Natural killer cell treated with Interleukin-12 subunit alpha and Interleukin-12 subunit beta and Interleukin-15 and Interleukin-18, amount 100 ng/mL, for 72 hours (primary cell): Measurements from ENCODE around the gene HMGXB3. TPM values are rescaled to one million over a fixed set of nuclear protein-coding genes. Genes with fewer than 3 reads are reported as not detected.
A peak's percentile ranks its signal among the peaks of the same experiment; 100 is the strongest.

Experiments used
- ATAC-seq, 2 donors: fragments of 150-1000 bp; cut with Tn5 transposase in 1 of 2; sonication (Bioruptor Pico), chemical (Tn5 transposase) in 1 of 2; 2 replicates each; pipeline ENCODE4 v1.10.0; 2021
- DNase-seq: peaks from one replicate; pipeline ENCODE4 v3.0.0; 2022; ENCODE audit warnings: low spot score
- H3K27ac Mint-ChIP-seq, 2 donors: 1 replicate in 1 of 2; 2 replicates in 1 of 2; pipeline ENCODE4 v1.8.0; 2022; ENCODE audit warnings: mixed read lengths in 2 of 2, mild to moderate bottlenecking in 1 of 2, moderate library complexity in 1 of 2
- H3K27me3 Mint-ChIP-seq, 2 donors: 1 replicate in 1 of 2; 2 replicates in 1 of 2; pipeline ENCODE4 v1.8.0; 2022; ENCODE audit warnings: mixed read lengths in 2 of 2
- H3K36me3 Mint-ChIP-seq: one replicate; pipeline ENCODE4 v1.8.0; 2022; ENCODE audit warnings: mixed read lengths
- H3K4me1 Mint-ChIP-seq, 2 donors: 1 replicate in 1 of 2; 2 replicates in 1 of 2; pipeline ENCODE4 v1.8.0; 2022; ENCODE audit warnings: low read depth in 2 of 2, mixed read lengths in 2 of 2, mild to moderate bottlenecking in 1 of 2
- H3K4me3 Mint-ChIP-seq: one replicate; pipeline ENCODE4 v1.8.0; 2022; ENCODE audit warnings: mixed read lengths
- H3K9me3 Mint-ChIP-seq: 2 replicates; pipeline ENCODE4 v1.8.0; 2022; ENCODE audit warnings: mixed read lengths
- total RNA-seq, 2 donors: library from RNA; stranded (reverse); gene quantifications; one replicate each; pipeline ENCODE4 v1.2.3, GENCODE V29; 2022

HMGXB3 gene
- total RNA-seq, 2 donors from 2014 or later, result 47.5 to 76.7 TPM

- H3K4me1 Mint-ChIP-seq, result peaks cover 30 to 34% of the 10 kb centered on the region in 2 donors
- H3K36me3 Mint-ChIP-seq, result no peaks in the 10 kb centered on the region
- peak overlapping the region; percentile 80 to 90 for H3K27ac Mint-ChIP-seq
- ATAC-seq, result no peak
- no peaks in the 10 kb centered on the region for H3K9me3 Mint-ChIP-seq
- H3K4me3 Mint-ChIP-seq, result no peak overlapping the region
- no peaks in the 10 kb centered on the region for H3K27me3 Mint-ChIP-seq
- DNase-seq, result no peak
These were observed 2.3 kb upstream of the HMGXB3 start for GRCh38 chr5:149998281-149998680.

DNA sequence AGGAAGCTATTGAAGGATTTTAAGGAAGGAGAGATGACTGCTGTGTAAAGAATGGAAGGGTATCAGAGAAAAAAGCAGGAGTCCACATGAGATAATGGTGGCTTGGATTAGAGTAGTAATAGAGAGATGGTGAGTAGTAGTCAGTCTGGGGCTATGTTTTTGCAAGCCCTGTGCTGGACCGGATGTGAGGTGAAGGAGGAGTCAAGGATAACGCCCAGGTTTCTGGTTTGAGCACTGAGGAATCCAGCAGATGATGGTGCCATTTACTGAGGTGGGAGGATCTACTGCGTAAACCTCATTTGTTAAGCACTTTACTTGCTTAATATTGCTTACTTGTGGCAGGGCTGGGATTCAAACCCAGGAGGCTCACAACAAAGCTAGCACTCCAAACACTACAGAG is 1.2 kb upstream of the HMGXB3 start:
- Mint-ChIP-seq H3K9me3 (no peaks in the 10 kb centered on the region), H3K27ac (peak overlapping the region; percentile 80 to 90), H3K4me1 (peaks cover 33 to 34% of the 10 kb centered on the region in 2 donors), H3K4me3 (peak overlapping the region; percentile 91), H3K27me3 (no peaks in the 10 kb centered on the region), H3K36me3 (peaks cover under 1% of the 10 kb centered on the region)
- DNase-seq (no peak), ATAC-seq (no peak)

DNA sequence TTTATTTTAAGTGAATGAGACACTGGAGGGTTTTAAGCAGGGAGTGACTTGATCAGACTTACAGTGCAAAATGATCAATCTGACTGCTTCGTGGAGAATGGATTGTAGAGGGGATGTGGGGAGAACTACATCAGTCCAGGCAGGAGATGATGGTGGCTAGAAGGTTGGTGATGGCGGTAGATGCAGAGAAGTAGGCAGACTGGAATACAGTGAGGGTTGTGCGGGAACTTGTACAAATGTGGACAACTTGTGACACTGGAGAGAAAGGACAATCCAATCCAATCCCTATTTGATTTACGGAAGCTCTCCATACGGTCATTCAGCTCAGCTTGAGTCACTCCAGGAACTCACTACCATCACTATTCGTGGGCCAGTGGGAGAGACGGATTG is 678 bp upstream of the HMGXB3 start:
- no peak for DNase-seq
- Mint-ChIP-seq H3K36me3 (peaks cover 5% of the 10 kb centered on the region), H3K27me3 (no peaks in the 10 kb centered on the region), H3K4me3 (peak overlapping the region; percentile 91), H3K4me1 (peaks cover 34 to 38% of the 10 kb centered on the region in 2 donors), H3K9me3 (no peaks in the 10 kb centered on the region), H3K27ac (peak overlapping the region; percentile 80 to 90)
- no peak for ATAC-seq

- H3K27ac Mint-ChIP-seq, result peak overlapping the region; percentile 80 to 90
- peaks cover 7% of the 10 kb centered on the region for H3K36me3 Mint-ChIP-seq
- peaks cover 36 to 39% of the 10 kb centered on the region in 2 donors for H3K4me1 Mint-ChIP-seq
- peak overlapping the region; percentile 91 for H3K4me3 Mint-ChIP-seq
- H3K27me3 Mint-ChIP-seq, result no peaks in the 10 kb centered on the region
- peak; percentile 33 to 45 for ATAC-seq
- DNase-seq, result peak; percentile 62
- H3K9me3 Mint-ChIP-seq, result no peaks in the 10 kb centered on the region
These were observed 586 bp downstream of the HMGXB3 start for GRCh38 chr5:150000990-150001659.

DNA sequence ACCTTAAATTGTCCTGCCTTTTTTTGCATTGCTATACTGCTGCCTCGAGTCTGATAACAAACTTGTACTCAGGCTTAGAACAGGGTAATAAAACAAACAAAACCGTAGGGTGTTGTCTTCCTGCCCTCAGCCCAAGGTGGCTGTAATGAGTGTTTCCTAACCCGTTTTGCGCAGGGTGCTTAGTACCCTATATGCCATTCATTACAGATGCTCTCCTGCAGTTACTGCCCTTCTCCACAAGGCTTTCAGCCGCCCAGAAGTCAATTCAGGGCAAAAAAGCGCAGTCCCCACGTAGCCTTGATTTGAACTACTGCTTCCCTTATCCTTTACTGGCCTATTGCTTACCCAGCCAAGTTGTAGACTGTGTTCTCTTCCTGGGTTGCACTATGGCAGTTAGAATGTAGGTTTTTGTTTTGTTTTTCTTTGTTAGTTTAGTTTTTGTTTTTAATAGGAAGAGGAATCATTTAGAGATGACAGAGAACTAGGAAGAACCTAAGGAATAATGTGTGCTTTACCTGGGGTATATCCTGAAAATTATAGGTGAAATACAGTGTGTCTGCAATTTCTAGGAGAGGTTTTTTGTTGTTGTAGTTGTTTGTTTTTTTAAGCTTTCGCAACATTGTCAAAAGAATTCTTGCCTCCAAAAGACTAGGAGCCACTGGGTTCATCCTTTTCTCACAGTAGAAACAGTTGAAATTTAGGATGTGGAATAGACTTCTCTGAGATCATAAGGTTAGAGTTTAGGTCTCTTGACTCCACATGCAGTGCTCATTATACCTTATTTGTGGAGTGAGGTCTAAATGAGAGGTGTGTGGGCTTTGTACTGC is 1.3 kb downstream of the HMGXB3 start:
- Mint-ChIP-seq H3K9me3 (no peaks in the 10 kb centered on the region), H3K4me3 (peak overlapping the region; percentile 91), H3K4me1 (peaks cover 36 to 39% of the 10 kb centered on the region in 2 donors), H3K36me3 (peaks cover 7% of the 10 kb centered on the region), H3K27me3 (no peaks in the 10 kb centered on the region), H3K27ac (peak overlapping the region; percentile 80 to 90)
- DNase-seq (peak; percentile 67), ATAC-seq (peak; percentile 68 to 77)

GRCh38 chr5:150006318-150006717 is 5.8 kb downstream of the HMGXB3 start:
- Mint-ChIP-seq H3K9me3 (no peaks in the 10 kb centered on the region), H3K27ac (no peak overlapping the region), H3K4me3 (no peak overlapping the region), H3K27me3 (no peaks in the 10 kb centered on the region), H3K36me3 (peaks cover 25% of the 10 kb centered on the region), H3K4me1 (peaks cover 31 to 38% of the 10 kb centered on the region in 2 donors)
- DNase-seq (no peak), ATAC-seq (no peak)

GRCh38 chr5:150007050-150007449 is 6.5 kb downstream of the HMGXB3 start:
- H3K27me3 Mint-ChIP-seq, result no peaks in the 10 kb centered on the region
- H3K4me3 Mint-ChIP-seq, result no peak overlapping the region
- no peak overlapping the region for H3K27ac Mint-ChIP-seq
- H3K4me1 Mint-ChIP-seq, result peaks cover 25 to 31% of the 10 kb centered on the region in 2 donors
- no peaks in the 10 kb centered on the region for H3K9me3 Mint-ChIP-seq
- DNase-seq (no peak), ATAC-seq (no peak)
- H3K36me3 Mint-ChIP-seq, result peaks cover 25% of the 10 kb centered on the region

GRCh38 chr5:150009671-150010387 is 9.3 kb downstream of the HMGXB3 start:
- ATAC-seq (peak; percentile 69 to 83), DNase-seq (no peak)
- Mint-ChIP-seq H3K36me3 (peaks cover 45% of the 10 kb centered on the region), H3K4me3 (peak overlapping the region; percentile 57), H3K27me3 (no peaks in the 10 kb centered on the region), H3K4me1 (peaks cover 12 to 19% of the 10 kb centered on the region in 2 donors), H3K9me3 (no peaks in the 10 kb centered on the region), H3K27ac (peak overlapping the region; percentile 45 to 78)

DNA sequence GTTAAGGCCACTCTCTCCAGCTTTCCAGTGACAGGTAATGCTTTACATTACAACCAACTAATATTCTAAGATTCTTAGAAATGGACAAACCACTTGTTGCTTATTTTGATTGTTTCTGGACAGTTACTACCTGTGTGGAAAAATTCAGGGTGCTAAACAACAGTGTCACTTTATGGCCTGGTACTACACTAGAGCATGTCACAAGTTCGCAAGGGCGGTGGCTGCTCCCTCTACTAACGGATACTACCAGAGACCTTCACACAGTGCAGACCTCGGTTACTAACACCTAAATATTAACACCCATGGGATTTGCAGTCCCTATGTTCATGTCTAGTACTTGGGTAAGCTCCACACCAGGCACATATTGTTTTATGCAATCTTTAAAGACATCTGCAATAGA is 13.4 kb downstream of the HMGXB3 start:
- no peak overlapping the region for H3K27ac Mint-ChIP-seq
- H3K4me1 Mint-ChIP-seq, result peaks cover 10 to 13% of the 10 kb centered on the region in 2 donors
- ATAC-seq, result no peak
- H3K4me3 Mint-ChIP-seq, result no peak overlapping the region
- no peak for DNase-seq
- peaks cover 71% of the 10 kb centered on the region for H3K36me3 Mint-ChIP-seq
- no peaks in the 10 kb centered on the region for H3K27me3 Mint-ChIP-seq
- H3K9me3 Mint-ChIP-seq, result no peaks in the 10 kb centered on the region

DNA sequence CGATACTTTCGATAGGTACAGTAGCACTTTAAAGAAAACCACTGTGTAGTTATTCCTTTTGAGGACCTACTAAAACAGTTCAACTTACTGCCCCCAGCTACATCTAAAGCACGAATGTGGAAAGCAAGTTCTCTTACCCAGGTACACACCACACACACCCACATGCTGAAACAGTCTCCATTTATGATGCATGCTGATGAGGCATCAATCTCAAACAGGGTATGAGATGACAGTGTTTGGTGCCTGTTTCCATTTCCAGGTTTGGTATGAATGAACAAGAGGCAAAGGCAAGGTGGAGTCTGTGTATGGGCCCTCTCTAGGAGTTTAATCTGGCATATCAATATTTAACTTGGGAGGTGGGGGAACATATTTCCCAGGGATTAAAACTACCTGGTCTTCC is 13.9 kb downstream of the HMGXB3 start:
- Mint-ChIP-seq H3K27ac (no peak overlapping the region), H3K9me3 (no peaks in the 10 kb centered on the region), H3K4me1 (peaks cover 8% of the 10 kb centered on the region in 2 donors), H3K36me3 (peaks cover 75% of the 10 kb centered on the region), H3K4me3 (no peak overlapping the region), H3K27me3 (no peaks in the 10 kb centered on the region)
- no peak for ATAC-seq
- no peak for DNase-seq

DNA sequence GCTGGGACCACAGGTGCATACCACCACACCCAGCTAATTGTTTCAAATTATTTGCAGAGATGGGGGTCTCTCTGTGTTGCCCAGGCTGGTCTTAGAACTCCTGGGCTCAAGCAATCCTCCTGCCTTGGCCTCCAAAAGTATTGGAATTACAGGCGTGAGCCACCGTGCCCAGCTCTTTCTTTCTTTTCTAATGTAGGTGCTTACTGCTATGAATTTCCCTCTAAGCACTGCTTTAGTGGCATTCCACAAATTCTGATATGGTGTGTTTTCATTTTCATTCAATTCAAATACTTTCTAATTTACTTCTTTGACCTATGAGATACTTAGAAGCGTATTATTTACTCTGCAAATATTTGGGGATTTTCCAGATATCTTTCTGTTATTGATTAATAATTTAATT is 14.9 kb downstream of the HMGXB3 start:
- Mint-ChIP-seq H3K4me1 (peaks cover 0 to 3% of the 10 kb centered on the region in 2 donors), H3K27ac (no peak overlapping the region), H3K36me3 (peaks cover 78% of the 10 kb centered on the region), H3K9me3 (no peaks in the 10 kb centered on the region), H3K4me3 (no peak overlapping the region), H3K27me3 (no peaks in the 10 kb centered on the region)
- ATAC-seq (no peak), DNase-seq (no peak)

- ATAC-seq, result no peak
- no peak overlapping the region for H3K27ac Mint-ChIP-seq
- H3K36me3 Mint-ChIP-seq, result peaks cover 80% of the 10 kb centered on the region
- H3K4me3 Mint-ChIP-seq, result no peak overlapping the region
- H3K27me3 Mint-ChIP-seq, result no peaks in the 10 kb centered on the region
- no peak for DNase-seq
- H3K9me3 Mint-ChIP-seq, result no peaks in the 10 kb centered on the region
- peaks cover 3 to 5% of the 10 kb centered on the region in 2 donors for H3K4me1 Mint-ChIP-seq
These were observed 16.0 kb downstream of the HMGXB3 start for GRCh38 chr5:150016537-150016936.

DNA sequence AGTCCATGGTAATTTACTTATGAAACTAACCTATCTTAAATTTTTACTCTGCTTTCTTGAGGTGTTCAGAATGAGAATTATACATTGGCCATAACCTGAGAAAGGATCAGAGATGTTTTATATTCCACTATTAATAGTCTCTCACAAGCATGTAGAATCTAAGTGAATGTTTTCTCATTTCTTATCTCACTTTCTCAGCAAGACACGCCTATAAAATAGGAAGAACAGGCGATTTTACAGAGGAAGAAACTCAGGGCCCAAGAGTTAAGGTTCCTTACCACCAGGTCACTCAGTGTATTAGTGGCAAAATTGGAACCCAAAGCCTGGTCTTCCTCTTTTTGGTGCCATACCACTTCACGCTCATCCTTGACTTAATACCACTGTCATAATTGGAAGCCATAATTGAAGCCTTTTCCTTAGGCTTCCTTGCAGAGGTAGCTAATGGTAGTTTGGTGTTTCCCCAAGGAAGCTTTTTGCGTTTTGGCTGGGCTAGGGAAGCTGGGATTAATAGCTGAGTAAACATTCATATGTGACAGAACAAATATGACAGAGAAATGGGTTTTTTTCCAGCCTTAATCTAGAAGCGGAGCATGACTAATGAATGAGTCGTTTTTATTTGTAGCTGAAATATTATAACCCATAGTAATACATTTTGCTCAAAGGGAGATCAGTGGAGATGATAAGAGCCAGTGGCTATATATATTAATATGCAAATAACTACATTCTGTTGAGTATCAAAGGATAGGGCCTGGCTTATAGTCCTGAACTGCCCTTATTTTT is 16.9 kb downstream of the HMGXB3 start:
- Mint-ChIP-seq H3K27me3 (no peaks in the 10 kb centered on the region), H3K9me3 (no peaks in the 10 kb centered on the region), H3K4me3 (no peak overlapping the region)

More for the DNA sequence above, 16.9 kb downstream of the HMGXB3 start:
- ATAC-seq (no peak), DNase-seq (no peak)
- H3K4me1 Mint-ChIP-seq, result peaks cover 9 to 12% of the 10 kb centered on the region in 2 donors
- peaks cover 83% of the 10 kb centered on the region for H3K36me3 Mint-ChIP-seq
- H3K27ac Mint-ChIP-seq, result no peak overlapping the region
